Prostate gland (tissue), 2 donors: ENCODE results near the gene ENPP7. TPM values are rescaled to one million over a fixed set of nuclear protein-coding genes. Genes with fewer than 3 reads are reported as not detected.

Experiments
- DNase-seq: peaks from one replicate; pipeline ENCODE4 v3.0.0-alpha.2; 2019; ENCODE audit warnings: low spot score
- H3K27ac ChIP-seq, 2 donors: fragments of 200-600 bp; sonication (generic); 2 replicates each; pipeline ENCODE4 v1.5.1; 2017 to 2019
- H3K27me3 ChIP-seq: fragments of 200-600 bp; sonication (generic); replicated peaks from 2 replicates; pipeline ENCODE4 v1.5.1; 2019; ENCODE audit not compliant: insufficient read depth
- H3K36me3 ChIP-seq, 2 donors: fragments of 200-600 bp; sonication (generic); 1 replicate in 1 of 2; 2 replicates in 1 of 2; pipeline versions ENCODE4 v1.5.1 to v1.8.1; 2017 to 2019
- H3K4me1 ChIP-seq: fragments of 200-600 bp; sonication (generic); replicated peaks from 2 replicates; pipeline ENCODE4 v1.5.1; 2019
- H3K4me3 ChIP-seq, 2 donors: fragments of 200-600 bp; sonication (generic); 2 replicates each; pipeline ENCODE4 v1.5.1; 2017 to 2019
- H3K9me3 ChIP-seq: fragments of 200-600 bp; sonication (generic); 2 replicates; pipeline ENCODE4 v1.5.1; 2017
- POLR2A ChIP-seq: fragments of 450-650 bp; IDR thresholded peaks from one replicate; pipeline ENCODE4 v1.6.1; 2016; ENCODE audit warnings: antibody characterized with exemption, mild to moderate bottlenecking
- POLR2AphosphoS5 ChIP-seq: sonication (generic); formaldehyde crosslinking; IDR thresholded peaks from one replicate; pipeline ENCODE4 v1.6.1; 2017; ENCODE audit warnings: antibody characterized with exemption
- WGBS: methylation state at CpG from one replicate; pipeline ENCODE4 v1.1.5; 2018; 5-methylcytosine and 5-hydroxymethylcytosine counted together
- intact Hi-C: fragments of 100-400 bp; cut with DNase I; formaldehyde crosslinking; loops from one replicate; pipeline ENCODE4 v1.14.2; 2022
- total RNA-seq, 2 donors: library from RNA; depleted of rRNA; stranded (reverse); fragments of >200 nt; gene quantifications; one replicate each; pipeline ENCODE4 v1.1.0, GENCODE V29; 2016
- TF ChIP-seq, protein P1 (sequence below), 4 experiments: fragments of 200-600 bp in 2 of 4; fragments of 450-650 bp in 2 of 4; sonication (generic) in 2 of 4; IDR thresholded peaks; 1 replicate in 3 of 4; 2 replicates in 1 of 4; pipeline ENCODE4 v1.5.1; 2016 to 2019; ENCODE audit warnings: antibody characterized with exemption in 4 of 4, mild to moderate bottlenecking in 2 of 4, moderate library complexity in 2 of 4

The ENPP7 gene
- total RNA-seq, 2 donors from 2014 or later: not detected

DNA sequence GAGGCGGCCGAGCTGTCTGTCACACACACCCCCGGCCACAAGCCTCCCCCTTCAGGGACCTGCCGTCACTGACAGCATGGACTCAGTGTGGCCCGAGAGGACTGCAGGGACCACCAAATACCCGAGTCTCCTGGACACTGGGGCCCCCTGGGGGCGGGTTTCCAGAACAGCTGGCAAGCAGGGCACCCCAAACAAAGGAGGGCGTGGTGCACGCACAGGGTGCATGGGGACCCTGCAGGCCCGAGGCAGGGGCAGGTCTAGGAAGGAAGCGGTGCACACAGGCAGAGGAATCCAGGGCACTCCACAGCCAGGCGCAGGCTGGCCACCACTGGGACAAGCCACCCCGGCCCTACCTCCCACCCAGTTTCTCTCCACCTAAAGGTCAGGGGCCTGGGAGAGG is 28.7 kb upstream of the ENPP7 start:
- Histone ChIP-seq H3K4me3 (no peak overlapping the region), H3K9me3 (no peaks in the 10 kb centered on the region), H3K27ac (no peak overlapping the region), H3K36me3 (no peaks in the 10 kb centered on the region), H3K27me3 (peaks cover 13% of the 10 kb centered on the region), H3K4me1 (no peaks in the 10 kb centered on the region)
- intact Hi-C loops: loop anchor here (10.0 kb wide), 2 partner anchors 167 to 617 kb away; no protein-coding TSS in a partner anchor
- TF ChIP-seq POLR2A: no peak
- TF ChIP-seq POLR2AphosphoS5: no peak
- TF ChIP-seq, protein P1, sequence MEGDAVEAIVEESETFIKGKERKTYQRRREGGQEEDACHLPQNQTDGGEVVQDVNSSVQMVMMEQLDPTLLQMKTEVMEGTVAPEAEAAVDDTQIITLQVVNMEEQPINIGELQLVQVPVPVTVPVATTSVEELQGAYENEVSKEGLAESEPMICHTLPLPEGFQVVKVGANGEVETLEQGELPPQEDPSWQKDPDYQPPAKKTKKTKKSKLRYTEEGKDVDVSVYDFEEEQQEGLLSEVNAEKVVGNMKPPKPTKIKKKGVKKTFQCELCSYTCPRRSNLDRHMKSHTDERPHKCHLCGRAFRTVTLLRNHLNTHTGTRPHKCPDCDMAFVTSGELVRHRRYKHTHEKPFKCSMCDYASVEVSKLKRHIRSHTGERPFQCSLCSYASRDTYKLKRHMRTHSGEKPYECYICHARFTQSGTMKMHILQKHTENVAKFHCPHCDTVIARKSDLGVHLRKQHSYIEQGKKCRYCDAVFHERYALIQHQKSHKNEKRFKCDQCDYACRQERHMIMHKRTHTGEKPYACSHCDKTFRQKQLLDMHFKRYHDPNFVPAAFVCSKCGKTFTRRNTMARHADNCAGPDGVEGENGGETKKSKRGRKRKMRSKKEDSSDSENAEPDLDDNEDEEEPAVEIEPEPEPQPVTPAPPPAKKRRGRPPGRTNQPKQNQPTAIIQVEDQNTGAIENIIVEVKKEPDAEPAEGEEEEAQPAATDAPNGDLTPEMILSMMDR (IDR thresholded peaks at IDR 0.05): no peak
- 64% methylated on average over 11 of the region's 13 CpGs for WGBS
- DNase-seq: no peak

DNA sequence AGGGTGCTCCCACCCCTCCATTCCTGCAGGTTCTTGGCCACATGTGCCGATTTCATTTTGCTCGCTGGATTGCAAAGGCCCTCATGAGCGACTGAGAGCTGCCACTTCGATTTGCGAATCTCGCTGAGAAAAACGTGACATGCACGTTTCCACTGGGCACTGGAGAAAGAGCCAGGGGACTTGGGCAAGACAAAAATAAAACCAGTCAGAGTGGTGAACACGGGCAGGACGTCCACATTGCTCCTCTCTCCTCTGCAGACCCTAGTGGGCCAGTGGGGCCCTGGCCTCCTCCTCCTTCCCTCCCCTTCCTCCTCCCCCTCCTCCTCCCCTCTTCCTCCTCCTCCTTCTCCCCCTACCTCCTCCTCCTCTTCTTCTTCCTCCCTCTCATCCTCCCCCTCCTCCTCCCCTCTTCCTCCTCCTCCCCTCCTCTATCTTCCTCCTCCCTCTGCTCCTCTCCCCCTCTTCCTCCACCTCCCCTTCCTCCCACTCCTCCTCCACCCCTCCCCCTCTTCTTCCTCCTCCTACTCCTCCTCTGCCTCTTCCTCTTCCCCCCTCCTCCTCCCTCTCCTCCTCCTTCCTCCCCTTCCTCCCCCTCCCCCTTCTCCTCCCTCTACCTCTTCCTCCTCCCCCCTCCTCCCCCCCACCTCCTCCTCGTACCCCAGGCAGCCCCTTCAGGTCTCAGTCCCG is 28.1 kb upstream of the ENPP7 start:
- Histone ChIP-seq H3K4me3 (no peak overlapping the region), H3K27me3 (peaks cover 13% of the 10 kb centered on the region)

DNA sequence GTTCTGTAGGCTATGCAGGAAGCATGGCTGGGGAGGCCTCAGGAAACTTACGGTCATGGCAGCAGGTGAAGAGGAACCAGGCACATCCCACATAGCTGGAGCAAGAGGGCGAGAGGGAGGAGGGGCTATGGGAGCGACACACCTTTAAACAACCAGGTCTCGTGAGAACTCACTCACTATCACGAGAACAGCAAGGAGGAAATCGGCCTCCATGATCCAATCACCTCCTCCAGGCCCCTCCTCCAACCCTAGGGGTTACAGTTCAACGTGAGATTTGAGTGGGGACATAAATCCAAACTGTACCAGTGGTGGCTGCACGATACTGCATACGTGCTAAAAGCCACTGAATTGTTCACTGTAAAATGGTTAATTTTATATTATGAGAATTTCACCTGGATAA is 26.1 kb upstream of the ENPP7 start:
- intact Hi-C loops: loop anchor here (5.0 to 10.0 kb wide), 3 partner anchors 170 to 620 kb away; no protein-coding TSS in a partner anchor
- peaks cover 13% of the 10 kb centered on the region for H3K27me3 ChIP-seq
- TF ChIP-seq POLR2AphosphoS5: no peak
- TF ChIP-seq POLR2A: no peak
- TF ChIP-seq, protein P1 (IDR thresholded peaks at IDR 0.05): no peak

More for the DNA sequence above, 28.1 kb upstream of the ENPP7 start:
- H3K36me3 ChIP-seq: no peaks in the 10 kb centered on the region
- no peak overlapping the region for H3K27ac ChIP-seq
- no peaks in the 10 kb centered on the region for H3K4me1 ChIP-seq
- 51% methylated on average over 10 of the region's 12 CpGs for WGBS
- TF ChIP-seq POLR2A (no peak), POLR2AphosphoS5 (no peak)
- TF ChIP-seq, protein P1 (IDR thresholded peaks at IDR 0.05): no peak
- DNase-seq: no peak
- no peaks in the 10 kb centered on the region for H3K9me3 ChIP-seq
- intact Hi-C loops: loop anchor here (10.0 kb wide), 2 partner anchors 168 to 618 kb away; no protein-coding TSS in a partner anchor

DNA sequence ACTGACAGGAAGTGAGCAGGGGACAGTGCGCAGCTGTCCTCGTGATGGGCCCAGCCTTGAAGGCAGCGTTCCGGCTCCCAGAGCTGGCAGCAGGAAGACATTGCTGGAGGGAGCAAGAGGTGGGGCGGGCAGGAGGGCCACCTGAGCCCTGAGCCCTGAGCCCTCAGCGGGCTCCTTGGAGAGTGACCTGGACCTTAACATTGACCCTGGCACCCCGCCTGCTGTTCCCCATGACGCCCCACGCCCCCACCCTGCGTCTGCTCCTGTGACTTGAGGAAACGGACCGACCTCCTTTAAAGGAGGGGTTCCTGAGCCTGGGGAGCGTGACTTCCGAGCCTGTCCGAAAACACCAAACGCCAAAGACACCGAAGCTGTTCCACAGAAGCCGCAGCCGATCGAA is 25.1 kb upstream of the ENPP7 start:
- Histone ChIP-seq H3K27me3 (peaks cover 9% of the 10 kb centered on the region), H3K9me3 (no peaks in the 10 kb centered on the region), H3K27ac (no peak overlapping the region), H3K36me3 (no peaks in the 10 kb centered on the region), H3K4me3 (no peak overlapping the region), H3K4me1 (no peaks in the 10 kb centered on the region)
- intact Hi-C loops: loop anchor here (5.0 to 10.0 kb wide), 3 partner anchors 171 to 621 kb away; no protein-coding TSS in a partner anchor
- TF ChIP-seq POLR2A (no peak), POLR2AphosphoS5 (no peak)
- TF ChIP-seq, protein P1 (IDR thresholded peaks at IDR 0.05): no peak
- no peak for DNase-seq
- 82% methylated on average over 17 of the region's 20 CpGs for WGBS

More for the DNA sequence above, 26.1 kb upstream of the ENPP7 start:
- 87% methylated on average over 9 of the region's 9 CpGs for WGBS
- no peaks in the 10 kb centered on the region for H3K36me3 ChIP-seq
- H3K9me3 ChIP-seq: no peaks in the 10 kb centered on the region
- DNase-seq: no peak
- H3K4me1 ChIP-seq: no peaks in the 10 kb centered on the region
- no peak overlapping the region for H3K4me3 ChIP-seq
- H3K27ac ChIP-seq: no peak overlapping the region
